ENCODE results near the gene CST8. TPM values are rescaled to one million over a fixed set of nuclear protein-coding genes. Genes with fewer than 3 reads are reported as not detected.

The CST8 gene
- total RNA-seq, 1 experiment from 2014 or later, result not detected

- no peaks in the 10 kb centered on the region; the same call in 1 of the 2 replicates for H3K27me3 ChIP-seq (ENCODE audit: control insufficient read depth, insufficient read depth, low read length)
- no peaks in the 10 kb centered on the region for H3K36me3 ChIP-seq (ENCODE audit: control insufficient read depth, insufficient read depth, low read length)
- intact Hi-C loops (cut with micrococcal nuclease; ENCODE audit: unreplicated experiment) (no loop called here), in situ Hi-C loops (cut with HindIII; ENCODE audit: low pct_unique_long_range_greater_than_20kb, low sequenced_read_pairs) (no loop called here)
- no peak for TF ChIP-seq TCF7L2 (IDR thresholded peaks at IDR 0.05; ENCODE audit: low read depth, low read length)
- no peak for TF ChIP-seq REST (IDR thresholded peaks at IDR 0.05; ENCODE audit: insufficient read depth in 1 of 2, low read depth in 2 of 2, low read length in 1 of 2)
- no peak for TF ChIP-seq POLR2AphosphoS5 (IDR thresholded peaks at IDR 0.05; ENCODE audit: low read depth, low read length)
- TF ChIP-seq SIN3A (IDR thresholded peaks at IDR 0.05; ENCODE audit: borderline replicate concordance, insufficient read depth, low read depth, low read length), result no peak
- TF ChIP-seq CTCF (IDR thresholded peaks at IDR 0.05), result no peak
- no peak overlapping the region for H3K27ac ChIP-seq (ENCODE audit: low read length)
- DNase-seq (ENCODE audit: low read depth, low spot score) (no peak), ATAC-seq (no peak)
- H3K4me1 ChIP-seq (ENCODE audit: control insufficient read depth, insufficient read depth, low read length), result no peaks in the 10 kb centered on the region
- no peaks in the 10 kb centered on the region for H3K9me3 ChIP-seq (ENCODE audit: control insufficient read depth, insufficient read depth, low read depth, low read length)
- H3K4me3 ChIP-seq (ENCODE audit: low read depth in 2 of 2, low read length in 2 of 2), result no peak overlapping the region
- POLR2A ChIA-PET, result no interaction called here
- CTCF ChIA-PET, result no interaction called here
- no TSS peak for BruUV-seq (replicated peaks)
Measured at GRCh38 chr20:23544133-23544532, 53.2 kb downstream of the CST8 start.

Other genes starting within 250 kb of the CST8 start
- 31.3 TPM for gene NXT1, start 140.3 kb upstream of the CST8 start, total RNA-seq (2021; ENCODE audit: unreplicated experiment)
- gene GZF1, start 128.9 kb upstream of the CST8 start, total RNA-seq (2021; ENCODE audit: unreplicated experiment), result 18.0 TPM
- gene NAPB, start 69.6 kb upstream of the CST8 start, total RNA-seq (2021; ENCODE audit: unreplicated experiment), result 5.8 TPM
- gene CSTL1, start 51.4 kb upstream of the CST8 start, total RNA-seq (2021; ENCODE audit: unreplicated experiment), result not detected
- not detected for gene CST11, start 38.2 kb upstream of the CST8 start, total RNA-seq (2021; ENCODE audit: unreplicated experiment)
- gene CST9L, start 77.4 kb downstream of the CST8 start, total RNA-seq (2021; ENCODE audit: unreplicated experiment), result not detected
- gene CST9, start 114.8 kb downstream of the CST8 start, total RNA-seq (2021; ENCODE audit: unreplicated experiment), result not detected
- 158 TPM for gene CST3, start 146.8 kb downstream of the CST8 start, total RNA-seq (2021; ENCODE audit: unreplicated experiment)
- not detected for gene CST4, start 197.9 kb downstream of the CST8 start, total RNA-seq (2021; ENCODE audit: unreplicated experiment)

All from Panc1 (cell line).